ENCODE results near the gene CALML6. TPM values are rescaled to one million over a fixed set of nuclear protein-coding genes. Genes with fewer than 3 reads are reported as not detected.
A peak's percentile ranks its signal among the peaks of the same experiment; 100 is the strongest.

Gene CALML6
- total RNA-seq, 4 donors from 2014 or later, result 0.42 to 0.78 TPM; not detected in 2

DNA sequence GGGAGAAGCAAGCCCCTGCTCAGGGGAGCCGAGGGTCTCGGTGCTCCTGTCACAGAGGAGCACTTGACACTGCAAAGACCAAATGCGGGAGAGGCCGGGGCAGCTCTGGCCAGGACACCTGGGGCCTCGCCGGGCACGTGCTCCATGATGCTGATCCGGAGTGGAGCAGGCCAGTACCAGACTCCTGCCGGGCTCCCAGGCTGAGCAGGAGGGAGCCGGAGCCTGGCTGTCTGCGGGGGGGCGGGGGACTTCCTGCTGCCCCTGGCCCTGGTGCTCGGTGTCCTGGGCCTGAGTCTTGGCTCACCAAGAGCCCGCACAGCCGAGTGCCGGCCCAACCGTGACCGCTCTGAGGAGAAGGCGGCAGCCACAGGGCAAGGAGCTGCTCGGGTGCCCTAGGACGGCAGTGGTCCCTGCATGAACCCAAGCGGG lies 42.5 kb downstream of the CALML6 start:
- no peak overlapping the region for H3K27ac ChIP-seq
- no peaks in the 10 kb centered on the region for H3K36me3 ChIP-seq
- DNase-seq (ENCODE audit: low spot score in 2 of 2), result no peak
- H3K9me3 ChIP-seq, result no peaks in the 10 kb centered on the region
- peaks cover 0 to 58% of the 10 kb centered on the region in 2 donors for H3K27me3 ChIP-seq
- TF ChIP-seq EP300 (IDR thresholded peaks at IDR 0.05) (no peak), POLR2A (IDR thresholded peaks at IDR 0.05) (no peak)
- TF ChIP-seq, protein P1, sequence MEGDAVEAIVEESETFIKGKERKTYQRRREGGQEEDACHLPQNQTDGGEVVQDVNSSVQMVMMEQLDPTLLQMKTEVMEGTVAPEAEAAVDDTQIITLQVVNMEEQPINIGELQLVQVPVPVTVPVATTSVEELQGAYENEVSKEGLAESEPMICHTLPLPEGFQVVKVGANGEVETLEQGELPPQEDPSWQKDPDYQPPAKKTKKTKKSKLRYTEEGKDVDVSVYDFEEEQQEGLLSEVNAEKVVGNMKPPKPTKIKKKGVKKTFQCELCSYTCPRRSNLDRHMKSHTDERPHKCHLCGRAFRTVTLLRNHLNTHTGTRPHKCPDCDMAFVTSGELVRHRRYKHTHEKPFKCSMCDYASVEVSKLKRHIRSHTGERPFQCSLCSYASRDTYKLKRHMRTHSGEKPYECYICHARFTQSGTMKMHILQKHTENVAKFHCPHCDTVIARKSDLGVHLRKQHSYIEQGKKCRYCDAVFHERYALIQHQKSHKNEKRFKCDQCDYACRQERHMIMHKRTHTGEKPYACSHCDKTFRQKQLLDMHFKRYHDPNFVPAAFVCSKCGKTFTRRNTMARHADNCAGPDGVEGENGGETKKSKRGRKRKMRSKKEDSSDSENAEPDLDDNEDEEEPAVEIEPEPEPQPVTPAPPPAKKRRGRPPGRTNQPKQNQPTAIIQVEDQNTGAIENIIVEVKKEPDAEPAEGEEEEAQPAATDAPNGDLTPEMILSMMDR (IDR thresholded peaks at IDR 0.05), result no peak
- WGBS, 2 donors, result 80 to 82% methylated on average over 11 to 18 of the region's 22 CpGs
- no peak overlapping the region for H3K4me3 ChIP-seq
- peaks cover 0 to 8% (median 0%) of the 10 kb centered on the region in 4 donors for H3K4me1 ChIP-seq

DNA sequence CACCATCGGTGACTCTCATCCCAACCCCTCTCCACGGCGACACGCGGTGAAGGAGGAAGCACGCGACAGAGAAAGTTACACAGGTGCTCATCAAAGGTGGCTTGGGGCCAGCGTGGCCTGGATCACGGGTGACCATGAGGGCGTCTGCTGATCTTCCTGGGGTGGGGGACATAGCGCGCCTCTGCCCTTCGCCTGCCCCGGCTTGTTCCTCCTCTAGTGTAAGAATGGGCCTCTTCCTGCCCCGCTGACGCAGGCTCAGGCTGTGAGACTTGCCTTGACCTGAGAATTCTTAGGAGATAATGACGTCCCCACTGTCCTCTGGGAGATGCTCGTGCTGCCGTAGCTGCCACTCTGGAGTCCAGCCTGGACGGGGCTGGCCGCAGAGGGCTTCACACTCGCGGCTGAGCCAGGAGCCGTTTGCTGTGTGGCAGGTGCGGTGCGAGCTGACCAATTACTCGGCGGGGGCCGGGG lies 43.0 kb downstream of the CALML6 start:
- Histone ChIP-seq H3K4me3 (no peak overlapping the region), H3K36me3 (no peaks in the 10 kb centered on the region), H3K9me3 (no peaks in the 10 kb centered on the region), H3K27me3 (peaks cover 0 to 58% of the 10 kb centered on the region in 2 donors), H3K4me1 (peaks cover 0 to 8% (median 0%) of the 10 kb centered on the region in 4 donors), H3K27ac (no peak overlapping the region)
- 82 to 86% methylated on average over 27 of the region's 29 CpGs for WGBS, 2 donors
- TF ChIP-seq EP300 (IDR thresholded peaks at IDR 0.05) (no peak), POLR2A (IDR thresholded peaks at IDR 0.05) (no peak)
- TF ChIP-seq, protein P1 (IDR thresholded peaks at IDR 0.05), result no peak
- DNase-seq (ENCODE audit: low spot score in 2 of 2), result no peak

GRCh38 chr1:1959459-1959839 lies 44.4 kb downstream of the CALML6 start:
- 62 to 83% methylated on average over 5 to 12 of the region's 12 CpGs for WGBS, 2 donors

GRCh38 chr1:1959840-1960479 lies 44.9 kb downstream of the CALML6 start:
- H3K9me3 ChIP-seq, result no peaks in the 10 kb centered on the region
- TF ChIP-seq, protein P1 (IDR thresholded peaks at IDR 0.05), result peak; percentile 35 to 74 (median 54)
- TF ChIP-seq EP300 (IDR thresholded peaks at IDR 0.05), result no peak
- H3K4me3 ChIP-seq, result no peak overlapping the region
- peaks cover 0 to 8% (median 0%) of the 10 kb centered on the region in 4 donors for H3K4me1 ChIP-seq
- WGBS, 2 donors, result 8 to 9% methylated on average over 20 to 21 of the region's 23 CpGs
- H3K36me3 ChIP-seq, result no peaks in the 10 kb centered on the region
- no peak overlapping the region for H3K27ac ChIP-seq
- DNase-seq (ENCODE audit: low spot score in 2 of 2), result peak; percentile 48 to 56
- peaks cover 0 to 75% of the 10 kb centered on the region in 2 donors for H3K27me3 ChIP-seq

More at GRCh38 chr1:1959459-1959839, 44.4 kb downstream of the CALML6 start:
- no peak for DNase-seq (ENCODE audit: low spot score in 2 of 2)
- Histone ChIP-seq H3K36me3 (no peaks in the 10 kb centered on the region), H3K9me3 (no peaks in the 10 kb centered on the region), H3K4me1 (peaks cover 0 to 8% (median 0%) of the 10 kb centered on the region in 4 donors), H3K4me3 (no peak overlapping the region), H3K27me3 (peaks cover 0 to 70% of the 10 kb centered on the region in 2 donors), H3K27ac (no peak overlapping the region)
- TF ChIP-seq POLR2A (IDR thresholded peaks at IDR 0.05) (no peak), EP300 (IDR thresholded peaks at IDR 0.05) (no peak)
- TF ChIP-seq, protein P1 (IDR thresholded peaks at IDR 0.05), result no peak

GRCh38 chr1:1960480-1961196 lies 45.6 kb downstream of the CALML6 start:
- Histone ChIP-seq H3K4me3 (no peak overlapping the region), H3K36me3 (no peaks in the 10 kb centered on the region), H3K4me1 (peaks cover 0 to 8% (median 0%) of the 10 kb centered on the region in 4 donors), H3K27me3 (peaks cover 0 to 82% of the 10 kb centered on the region in 2 donors), H3K27ac (no peak overlapping the region), H3K9me3 (no peaks in the 10 kb centered on the region)
- WGBS, 2 donors, result 42 to 43% methylated on average over 17 of the region's 17 CpGs
- DNase-seq (ENCODE audit: low spot score in 2 of 2), result no peak
- TF ChIP-seq, protein P1 (IDR thresholded peaks at IDR 0.05), result no peak
- TF ChIP-seq POLR2A (IDR thresholded peaks at IDR 0.05) (no peak), EP300 (IDR thresholded peaks at IDR 0.05) (no peak)

Measured in tibial nerve (tissue), 4 donors.